H54 (cell line): ENCODE measurements around the gene NBPF19.
"Not testable (repeated sequence)": the region's sequence is repeated elsewhere in the genome, so short reads cannot be mapped to it uniquely, and the experiment has no call there.

ENCODE experiments used
- DNase-seq: peaks from one replicate; pipeline ENCODE4 v3.0.0; 2011; ENCODE audit warnings: low spot score, mixed read lengths; ENCODE audit not compliant: insufficient read length
- FAIRE-seq: peaks from 3 replicates; lab custom pipeline; 2011; peaks lifted over from hg19 to GRCh38; lab: Jason Lieb, UNC

NBPF19 gene, protein sequence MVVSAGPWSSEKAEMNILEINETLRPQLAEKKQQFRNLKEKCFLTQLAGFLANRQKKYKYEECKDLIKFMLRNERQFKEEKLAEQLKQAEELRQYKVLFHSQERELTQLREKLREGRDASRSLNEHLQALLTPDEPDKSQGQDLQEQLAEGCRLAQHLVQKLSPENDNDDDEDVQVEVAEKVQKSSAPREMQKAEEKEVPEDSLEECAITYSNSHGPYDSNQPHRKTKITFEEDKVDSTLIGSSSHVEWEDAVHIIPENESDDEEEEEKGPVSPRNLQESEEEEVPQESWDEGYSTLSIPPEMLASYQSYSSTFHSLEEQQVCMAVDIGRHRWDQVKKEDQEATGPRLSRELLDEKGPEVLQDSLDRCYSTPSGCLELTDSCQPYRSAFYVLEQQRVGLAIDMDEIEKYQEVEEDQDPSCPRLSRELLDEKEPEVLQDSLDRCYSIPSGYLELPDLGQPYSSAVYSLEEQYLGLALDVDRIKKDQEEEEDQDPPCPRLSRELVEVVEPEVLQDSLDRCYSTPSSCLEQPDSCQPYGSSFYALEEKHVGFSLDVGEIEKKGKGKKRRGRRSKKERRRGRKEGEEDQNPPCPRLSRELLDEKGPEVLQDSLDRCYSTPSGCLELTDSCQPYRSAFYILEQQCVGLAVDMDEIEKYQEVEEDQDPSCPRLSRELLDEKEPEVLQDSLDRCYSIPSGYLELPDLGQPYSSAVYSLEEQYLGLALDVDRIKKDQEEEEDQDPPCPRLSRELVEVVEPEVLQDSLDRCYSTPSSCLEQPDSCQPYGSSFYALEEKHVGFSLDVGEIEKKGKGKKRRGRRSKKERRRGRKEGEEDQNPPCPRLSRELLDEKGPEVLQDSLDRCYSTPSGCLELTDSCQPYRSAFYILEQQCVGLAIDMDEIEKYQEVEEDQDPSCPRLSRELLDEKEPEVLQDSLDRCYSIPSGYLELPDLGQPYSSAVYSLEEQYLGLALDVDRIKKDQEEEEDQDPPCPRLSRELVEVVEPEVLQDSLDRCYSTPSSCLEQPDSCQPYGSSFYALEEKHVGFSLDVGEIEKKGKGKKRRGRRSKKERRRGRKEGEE (N-terminal part only)

DNA sequence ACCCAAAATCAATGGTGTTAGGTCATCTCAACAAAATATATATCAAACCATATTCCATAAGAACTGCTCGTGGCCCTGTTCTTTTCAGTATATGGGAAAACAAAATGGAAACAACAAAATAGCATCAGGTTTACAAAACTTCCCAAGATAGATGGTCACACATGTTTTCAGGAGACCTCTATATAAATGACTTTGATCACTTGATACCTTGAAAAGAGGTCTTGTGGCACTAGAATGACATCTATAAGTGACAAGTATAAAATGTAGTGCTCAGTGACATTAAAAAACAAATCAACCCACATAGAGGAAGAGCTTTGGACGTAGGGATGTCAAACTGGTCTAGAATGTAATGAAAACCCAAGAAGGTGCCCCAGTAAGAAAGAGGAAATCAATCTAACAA is at the start of gene NBPF19:
Gene NBPF19, plus strand, starts transcription at position 301 of the 400 bp plus-strand sequence. CDS start 888 bp downstream, outside the sequence.
- FAIRE-seq, DNase-seq: not testable (repeated sequence)

DNA sequence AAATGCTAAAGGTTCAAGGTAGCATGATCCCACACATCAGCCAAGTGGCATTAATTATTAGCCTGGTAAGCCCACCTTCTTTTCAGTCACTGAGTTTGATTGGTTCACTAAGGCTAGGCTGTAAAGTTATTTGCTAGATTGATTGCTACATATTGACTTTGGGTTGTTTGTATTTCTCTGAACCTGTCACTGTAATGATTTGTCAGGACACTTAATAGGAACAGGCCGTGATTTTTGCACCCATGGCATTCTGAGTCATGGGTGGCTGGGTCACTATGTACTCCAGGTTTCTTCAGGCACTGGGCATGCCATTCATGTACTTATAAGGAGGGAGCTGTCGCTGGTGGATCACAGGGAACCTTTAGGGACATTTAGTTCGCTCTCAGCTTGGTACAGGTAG is 46.5 kb upstream of the NBPF19 start:
- FAIRE-seq, DNase-seq: not testable (repeated sequence)

DNA sequence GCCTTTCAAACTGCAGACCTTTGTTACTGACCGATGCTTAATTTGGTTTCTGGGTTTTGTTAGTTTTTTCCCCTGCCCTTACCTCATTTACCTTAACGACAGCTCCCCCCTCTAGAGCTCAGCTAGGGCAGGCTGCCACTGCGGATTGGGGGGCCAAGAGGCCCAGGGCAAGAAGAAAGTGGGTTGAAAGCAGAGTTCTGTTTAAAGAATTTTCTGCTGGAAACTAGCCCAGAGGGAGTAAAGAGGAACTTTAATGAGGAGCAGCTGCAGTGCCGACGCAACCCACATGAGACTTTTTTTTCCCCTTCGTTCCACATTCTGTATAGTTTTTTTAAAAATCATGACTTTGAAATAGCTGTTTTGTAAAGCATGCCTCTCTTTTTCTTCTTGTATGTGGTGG is 29.4 kb upstream of the NBPF19 start:
- not testable (repeated sequence) for DNase-seq, FAIRE-seq

DNA sequence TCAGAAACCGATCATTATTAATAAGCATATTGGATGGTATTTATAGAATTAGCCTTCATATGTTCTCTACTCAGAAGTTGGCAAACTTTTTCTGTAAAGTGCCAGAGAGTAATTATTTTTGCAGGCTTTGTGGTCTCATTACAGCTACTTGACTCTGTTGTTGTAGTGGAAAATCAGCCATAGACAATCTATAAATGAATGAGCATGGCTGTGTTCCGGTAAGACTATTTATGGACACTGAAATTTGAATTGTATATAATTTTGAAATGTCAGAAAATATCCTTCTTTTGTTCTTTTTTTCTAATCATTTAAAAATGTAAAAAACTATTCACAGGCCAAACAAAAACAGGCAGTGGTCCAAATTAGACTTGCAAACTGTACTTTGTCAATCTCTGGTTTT is 22.6 kb upstream of the NBPF19 start:
- not testable (repeated sequence) for FAIRE-seq, DNase-seq

DNA sequence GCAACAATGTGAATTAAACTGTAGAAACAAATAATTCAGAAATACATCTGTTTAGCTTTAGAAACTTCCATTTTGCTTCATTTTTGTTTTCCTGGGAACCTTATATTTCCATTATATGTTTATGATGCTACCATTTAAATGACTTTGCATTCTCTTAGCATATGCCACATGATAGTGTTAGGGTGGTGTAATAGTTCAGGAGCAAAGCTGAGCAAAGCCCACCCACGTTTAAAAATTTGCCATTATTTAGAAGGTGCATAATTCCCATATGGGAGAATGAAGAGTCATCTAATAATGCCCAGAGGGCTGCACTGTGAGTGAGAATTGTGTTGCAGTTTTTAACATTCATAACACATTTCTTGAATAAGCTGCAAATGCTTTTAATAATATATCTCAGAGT is 22.2 kb upstream of the NBPF19 start:
- not testable (repeated sequence) for FAIRE-seq

DNA sequence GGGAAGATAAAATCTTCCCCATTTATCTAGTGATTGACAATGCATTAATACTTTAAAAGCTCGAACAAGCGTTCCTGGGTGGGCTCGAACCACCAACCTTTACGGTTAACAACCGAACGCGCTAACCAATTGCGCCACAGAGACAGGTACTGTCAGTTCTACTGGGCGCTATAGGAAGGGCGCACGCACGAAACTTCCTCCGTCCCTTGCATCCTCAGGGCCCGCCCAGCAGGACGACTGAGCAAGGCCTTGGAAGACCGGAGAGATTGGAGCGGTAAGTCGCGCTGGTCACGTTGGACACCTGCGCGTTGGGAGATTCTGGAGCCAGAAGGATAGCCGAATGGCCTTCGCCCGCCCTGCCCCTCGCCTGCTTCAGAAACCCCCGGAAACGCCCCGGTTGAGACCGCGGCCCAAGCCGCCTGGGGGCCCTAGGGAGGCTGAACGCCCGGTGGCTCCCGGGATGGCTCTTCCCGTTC is 83.5 kb downstream of the NBPF19 start:
- FAIRE-seq, DNase-seq: not testable (repeated sequence)

More for the DNA sequence above, 22.2 kb upstream of the NBPF19 start:
- not testable (repeated sequence) for DNase-seq

DNA sequence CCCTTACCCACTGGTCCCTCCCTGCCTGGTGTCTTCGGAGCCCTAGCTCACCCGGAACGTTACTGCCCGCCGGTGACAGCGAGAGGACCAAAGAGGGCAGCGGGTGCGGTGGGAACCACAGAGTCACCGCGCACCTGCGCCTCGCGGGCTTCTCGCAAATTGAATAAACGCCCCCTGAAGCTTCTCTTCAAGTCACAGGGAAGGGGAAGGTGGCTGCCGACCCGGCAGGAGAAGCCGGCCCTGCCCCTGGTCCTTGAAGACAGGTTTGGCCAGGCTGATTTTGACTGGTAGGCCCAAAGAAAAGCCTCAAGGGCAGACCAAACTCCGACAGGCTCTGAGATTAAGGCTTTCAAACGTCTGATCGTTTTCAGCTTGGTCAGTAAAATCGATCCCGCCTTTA is 87.0 kb downstream of the NBPF19 start:
- not testable (repeated sequence) for DNase-seq, FAIRE-seq

DNA sequence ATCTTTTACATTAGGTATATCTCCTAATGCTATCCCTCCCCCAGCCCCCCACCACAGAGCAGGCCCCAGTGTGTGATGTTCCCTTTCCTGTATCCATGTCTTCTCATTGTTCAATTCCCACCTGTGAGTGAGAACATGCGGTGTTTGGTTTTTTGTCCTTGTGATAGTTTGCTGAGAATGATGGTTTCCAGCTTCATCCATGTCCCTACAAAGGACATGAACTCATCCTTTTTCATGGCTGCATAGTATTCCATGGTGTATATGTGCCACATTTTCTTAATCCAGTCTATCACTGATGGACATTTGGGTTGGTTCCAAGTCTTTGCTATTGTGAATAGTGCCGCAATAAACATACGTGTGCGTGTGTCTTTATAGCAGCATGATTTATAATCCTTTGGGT is 90.6 kb downstream of the NBPF19 start:
- DNase-seq, FAIRE-seq: not testable (repeated sequence)

DNA sequence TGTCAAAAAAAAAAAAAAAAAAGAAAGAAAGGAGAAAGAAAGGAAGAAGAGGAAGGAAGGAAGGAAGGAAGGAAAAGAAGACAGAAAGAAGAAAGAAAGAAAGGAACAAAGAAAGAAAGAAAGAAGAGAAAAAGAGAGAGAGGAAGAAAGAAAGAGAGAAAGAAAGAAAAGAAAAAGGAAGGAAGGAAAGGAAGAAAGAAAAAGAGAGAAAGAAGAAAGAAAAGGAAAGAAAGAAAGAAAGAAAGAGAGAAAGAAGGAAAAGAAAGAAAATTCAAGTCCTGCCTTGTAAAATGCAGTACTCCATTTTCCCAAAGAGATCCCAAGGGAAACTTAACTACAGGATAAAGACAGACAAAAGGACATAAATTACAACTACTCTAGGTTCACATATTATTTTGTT is 97.9 kb downstream of the NBPF19 start:
- DNase-seq, FAIRE-seq: not testable (repeated sequence)

DNA sequence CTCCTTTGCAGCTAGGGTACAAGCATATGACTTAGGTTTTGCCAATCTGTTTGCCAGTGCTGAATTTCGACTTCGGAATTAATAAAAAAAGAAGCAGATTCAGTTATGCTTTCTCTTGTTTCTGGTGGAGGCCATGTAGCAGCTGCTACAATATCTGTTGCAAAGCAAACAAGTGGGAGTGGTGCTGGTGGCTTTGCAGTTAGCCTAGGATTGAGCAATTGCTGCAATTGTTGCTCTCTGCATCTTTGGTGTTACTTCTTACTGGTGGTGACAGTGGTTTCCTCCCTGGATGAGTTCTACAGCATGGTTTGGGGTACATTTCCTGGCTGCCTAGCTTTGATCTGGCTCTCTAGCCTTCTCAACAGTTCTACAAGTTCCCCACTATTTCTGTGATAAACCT is 110.7 kb downstream of the NBPF19 start:
- FAIRE-seq, DNase-seq: not testable (repeated sequence)
